Hippocampal formation (tissue), 2 donors: ENCODE data around the gene TSSC4.

Experiments used
- DNase-seq, 2 donors: peaks; one replicate each; lab custom pipeline; 2025; lab: John Stamatoyannopoulos, UW

Gene TSSC4

DNA sequence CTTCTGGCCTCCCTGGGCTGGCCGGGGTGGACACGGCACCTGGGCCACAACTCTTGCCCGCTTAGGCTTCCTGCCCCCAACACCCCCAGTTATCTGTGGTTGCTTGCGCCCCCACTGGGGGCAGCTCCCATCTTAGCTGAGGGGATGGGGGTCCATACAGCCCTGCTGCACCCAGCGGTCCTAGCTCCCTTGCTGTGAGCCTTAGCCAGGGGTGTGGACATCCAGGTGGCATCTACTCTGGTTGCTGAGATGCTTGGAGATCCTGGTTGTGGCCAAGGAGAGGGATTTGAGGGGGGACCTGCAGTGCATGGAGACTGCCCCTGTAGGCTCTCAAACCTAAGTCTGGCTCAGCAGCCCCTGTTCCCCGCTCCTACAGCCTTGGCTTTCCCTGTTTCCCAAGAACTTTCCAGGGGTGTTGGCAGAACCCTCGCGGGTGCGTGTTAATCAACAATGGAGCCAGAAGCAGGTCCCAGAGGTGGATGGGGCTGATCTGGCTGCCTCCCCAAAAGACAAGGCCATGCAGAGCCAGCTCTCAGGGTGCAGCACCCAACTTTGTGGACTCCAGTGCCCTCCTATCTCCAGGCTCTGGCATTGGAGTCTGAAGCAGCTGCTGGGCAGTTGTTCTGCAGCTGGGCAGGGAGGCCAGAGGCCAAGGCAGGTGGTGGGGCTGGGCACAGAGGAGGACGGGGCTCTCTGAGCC is 47.6 kb downstream of the TSSC4 start:
- no peak for DNase-seq

DNA sequence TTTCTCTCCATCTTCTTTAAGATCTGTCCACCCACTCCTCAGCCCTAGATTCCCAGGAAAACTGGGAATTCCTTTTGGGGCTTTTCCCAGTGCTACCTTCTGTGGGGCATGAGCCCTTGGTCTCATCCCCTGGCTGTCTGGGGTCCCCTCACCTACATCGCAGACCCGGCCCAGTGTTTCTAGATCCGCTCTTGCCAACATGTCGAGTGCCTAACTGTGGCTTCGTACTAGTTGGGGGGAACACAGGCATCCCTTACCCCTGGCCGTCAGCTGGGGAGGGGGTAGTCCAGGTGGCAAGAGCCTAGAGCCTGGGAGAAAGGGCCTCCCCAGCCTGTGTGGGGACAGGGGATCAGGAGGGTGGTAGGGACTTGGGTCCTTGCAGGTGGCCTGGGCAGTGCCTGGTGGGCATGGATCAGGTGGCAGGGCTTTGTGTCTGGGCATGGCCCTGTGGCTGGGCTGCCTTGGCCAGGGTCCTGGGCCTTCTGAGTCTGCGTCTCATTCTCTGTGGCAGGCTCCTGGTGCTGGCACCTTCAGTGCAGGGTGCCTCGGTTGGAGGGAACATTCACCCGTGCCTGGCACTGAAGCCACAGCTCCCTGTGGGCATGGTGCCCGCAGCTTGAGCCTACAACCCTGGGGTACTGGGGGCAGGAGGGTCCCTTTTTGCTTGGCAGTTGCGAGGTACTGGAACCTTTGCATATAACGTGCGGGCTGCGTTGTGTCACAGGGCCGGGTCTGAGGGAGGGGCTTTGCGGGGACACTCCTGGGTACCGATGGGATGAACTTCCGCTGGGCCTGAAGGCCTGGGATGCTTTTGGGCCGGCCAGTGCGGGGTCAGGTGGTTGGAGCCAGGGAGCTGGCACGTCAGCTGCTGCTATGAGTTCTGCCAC is 48.4 kb downstream of the TSSC4 start:
- DNase-seq: no peak

DNA sequence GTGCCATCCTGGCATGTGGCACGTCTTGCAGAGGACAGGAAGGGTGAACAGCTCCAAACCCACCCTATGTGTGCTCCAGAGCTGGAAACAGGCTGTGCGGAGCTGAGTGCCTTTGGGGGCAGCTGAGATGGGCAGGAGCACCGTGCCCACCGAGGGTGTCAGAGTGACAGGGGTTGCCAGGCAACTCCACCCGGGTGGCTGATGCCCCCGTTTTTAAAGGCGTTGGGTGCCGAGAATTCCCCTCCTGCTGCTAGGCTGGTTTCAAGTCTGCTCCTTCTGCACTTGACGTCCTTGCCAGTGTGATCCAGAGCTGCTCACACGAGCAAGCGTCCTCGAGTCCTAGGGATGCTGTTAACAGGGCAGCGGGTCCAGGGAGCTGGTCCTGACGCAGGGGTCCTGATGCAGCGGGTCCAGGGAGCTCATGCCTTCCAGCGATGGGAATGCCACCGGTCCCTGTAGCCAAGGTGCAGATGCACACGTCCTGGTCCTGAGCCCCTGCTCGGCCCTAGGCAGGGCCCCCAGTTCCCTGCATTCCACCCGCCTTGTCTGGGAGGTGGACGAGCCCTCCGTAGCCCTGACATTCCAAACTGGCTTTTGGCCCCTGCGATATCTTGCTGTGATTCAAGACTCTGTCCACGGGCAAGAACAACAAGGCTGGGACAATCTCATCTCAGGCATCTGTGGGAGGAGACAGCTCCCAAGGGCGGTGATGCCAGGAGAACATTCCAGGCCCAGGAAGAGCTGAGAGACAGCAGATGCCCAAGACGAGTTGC is 49.2 kb downstream of the TSSC4 start:
- no peak for DNase-seq

DNA sequence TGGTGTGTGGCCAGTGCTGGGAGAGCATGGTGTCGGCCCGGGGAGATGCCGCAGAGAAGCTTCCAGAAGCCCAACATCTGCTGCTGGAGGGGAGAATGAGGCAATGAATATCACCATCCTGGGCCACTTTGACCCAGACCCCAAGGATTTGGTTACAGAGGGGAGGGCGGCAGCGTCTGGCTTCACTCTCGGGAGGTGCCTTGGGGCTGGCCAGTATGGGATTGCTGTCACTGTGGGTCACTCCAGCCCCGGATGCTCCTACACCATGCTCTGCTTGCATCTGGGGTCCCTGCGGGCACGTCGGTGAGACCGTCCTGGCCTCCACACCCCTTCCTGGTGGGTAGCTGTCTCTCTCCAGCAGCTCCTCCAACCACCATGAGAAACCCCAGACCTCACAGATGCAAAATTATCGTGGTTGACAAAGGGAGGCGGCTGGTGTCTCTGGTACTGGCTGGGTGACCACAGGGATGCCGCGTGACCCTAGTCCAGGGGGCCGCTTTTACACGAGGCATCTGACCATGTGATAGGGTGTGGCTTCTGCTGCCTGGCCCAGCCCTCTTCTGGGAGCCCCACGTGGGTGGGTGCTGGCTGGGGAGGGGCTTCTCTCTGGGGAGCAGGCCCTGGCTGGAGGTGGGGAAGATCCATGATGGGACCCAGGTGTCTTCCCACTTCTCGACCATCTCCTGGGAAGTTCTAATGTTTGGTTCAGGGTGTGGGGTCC is 49.9 kb downstream of the TSSC4 start:
- DNase-seq: no peak

DNA sequence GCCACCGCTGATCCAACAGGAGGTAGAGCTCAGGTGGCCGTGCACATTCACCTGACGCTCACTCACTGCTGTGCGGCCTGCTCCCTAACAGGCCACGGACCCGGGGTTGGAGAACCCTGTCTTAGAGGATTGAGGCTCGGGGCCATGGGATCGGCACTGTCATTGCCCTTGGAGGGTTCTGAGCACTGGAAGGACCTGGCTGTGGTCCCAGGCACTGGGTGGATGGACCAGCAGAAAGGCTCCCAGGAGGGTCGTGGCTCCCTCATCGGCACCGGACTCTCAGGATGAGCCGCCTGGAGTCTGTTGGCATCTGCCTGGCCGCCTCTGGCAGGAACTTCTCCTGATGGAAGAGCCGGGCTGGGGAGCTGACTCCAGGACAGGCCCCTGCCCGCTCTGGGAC is 50.8 kb downstream of the TSSC4 start:
- DNase-seq: no peak

DNA sequence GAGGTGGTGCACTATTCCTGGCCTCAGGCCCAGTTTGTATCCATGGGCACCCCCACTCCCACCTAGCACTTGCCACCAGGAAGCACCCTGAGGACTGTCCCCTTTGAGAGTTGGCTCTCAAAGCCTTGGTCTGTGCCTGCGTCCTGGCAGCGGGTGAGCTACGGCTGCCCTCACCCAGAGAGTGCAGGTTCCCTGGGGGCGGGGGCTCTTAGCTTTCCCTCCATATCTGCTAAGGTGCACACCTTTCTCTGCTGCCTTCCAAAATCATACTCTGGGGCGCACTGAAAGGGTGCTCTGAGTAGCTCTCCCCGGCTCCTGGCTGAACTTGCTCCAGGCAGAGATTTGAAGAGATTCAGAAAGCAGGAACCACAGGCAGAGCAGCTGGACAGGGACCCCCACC is 51.4 kb downstream of the TSSC4 start:
- no peak for DNase-seq

DNA sequence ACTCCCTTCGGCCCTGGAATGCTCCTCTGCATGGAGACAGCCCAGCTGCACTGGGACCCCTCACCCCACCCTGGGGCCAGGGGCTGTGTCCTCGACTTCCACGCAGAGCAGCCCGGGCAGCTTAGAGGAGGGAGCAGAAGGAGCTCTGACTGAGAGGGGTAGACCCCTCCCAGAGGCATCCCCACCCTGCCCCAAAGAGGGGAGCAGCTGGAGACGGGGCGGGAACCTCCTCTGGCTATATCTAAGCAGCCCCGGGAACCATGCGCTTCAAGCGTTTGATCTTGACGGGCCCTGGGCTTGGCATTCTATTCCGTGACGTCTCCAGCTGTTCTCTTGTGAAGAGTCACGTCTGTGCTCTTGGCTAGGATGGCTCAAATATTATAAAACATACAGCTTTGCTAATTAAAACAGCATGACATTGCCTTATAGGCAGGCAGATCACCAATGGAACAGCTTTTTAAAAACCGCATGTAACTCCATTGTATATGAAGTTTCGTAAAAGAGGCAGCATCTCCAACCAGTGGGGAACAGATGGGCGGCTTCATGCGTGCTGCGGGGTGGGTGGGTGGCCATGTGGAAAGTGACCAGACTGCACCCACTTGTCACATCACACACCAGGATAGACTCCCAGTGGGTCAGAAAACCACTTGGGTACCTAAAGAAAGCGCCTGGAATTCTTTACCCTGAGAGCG is 51.9 kb downstream of the TSSC4 start:
- no peak for DNase-seq

DNA sequence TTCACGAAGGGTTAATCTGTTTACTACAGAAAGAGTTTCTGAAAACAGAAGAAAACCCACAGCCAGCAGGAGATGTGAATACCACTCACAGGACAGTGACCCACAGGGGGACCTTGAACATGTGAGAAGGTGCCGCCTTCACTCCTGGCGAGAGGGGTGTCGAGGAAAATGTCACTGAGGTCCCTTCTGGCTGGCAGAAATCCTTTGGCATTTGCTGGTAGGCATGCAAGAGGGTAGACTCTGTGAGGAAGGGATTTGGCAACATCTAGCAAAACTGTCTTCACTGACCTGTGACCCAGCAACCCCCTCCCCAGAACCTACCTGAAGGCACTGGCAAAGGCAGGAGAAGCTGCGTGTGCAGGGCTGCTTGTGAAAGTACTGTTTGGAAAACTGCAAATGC is 52.9 kb downstream of the TSSC4 start:
- no peak for DNase-seq
